ENCODE results near the gene NANOS3.

Gene NANOS3

DNA sequence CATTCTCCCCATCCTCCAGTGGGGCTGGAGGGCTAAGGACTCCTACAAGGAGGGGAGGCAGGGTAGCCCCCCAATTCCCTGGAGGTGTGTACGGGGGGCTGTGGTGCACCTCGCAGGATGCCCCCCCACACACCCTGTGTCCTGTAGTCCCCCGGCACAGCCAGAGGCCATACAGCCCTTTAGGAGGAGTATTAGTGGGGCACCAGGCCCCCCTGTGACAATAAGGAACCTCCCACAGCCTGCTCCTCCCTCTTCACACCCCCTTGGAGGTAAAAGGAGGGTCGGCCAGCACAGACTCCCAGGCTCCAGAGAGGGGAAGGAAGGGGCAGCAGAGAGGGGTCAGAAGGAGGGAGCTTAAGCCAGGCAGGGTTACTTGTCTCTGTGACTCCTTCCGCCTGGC is at the start of gene NANOS3:
TSS of gene NANOS3 (plus strand) at position 301 of the 400 bp plus-strand sequence. CDS start 115 bp downstream, outside the sequence.
- no peak for DNase-seq (ENCODE audit: low read depth, low spot score)

DNA sequence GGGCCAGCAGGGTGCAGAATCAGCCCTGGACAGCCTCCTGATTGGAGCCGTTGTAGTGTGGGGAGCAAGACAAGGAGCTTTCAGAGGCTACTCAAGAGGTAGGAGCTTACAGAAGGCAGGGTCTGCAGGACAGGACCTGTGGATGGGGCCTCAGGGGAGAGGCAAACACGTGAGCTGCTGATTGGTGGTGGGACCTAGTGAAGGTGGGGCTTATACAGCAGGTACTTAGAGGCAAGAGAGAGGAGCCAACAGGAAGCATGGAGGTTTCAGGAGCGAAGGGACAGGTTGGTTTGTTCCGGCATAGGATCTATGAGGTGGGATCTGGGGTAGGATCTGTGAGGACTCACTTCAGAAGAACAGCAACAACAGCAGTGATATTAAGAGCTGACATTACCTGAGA is 49.3 kb upstream of the NANOS3 start:
- no peak for DNase-seq (ENCODE audit: low read depth, low spot score)

- DNase-seq (ENCODE audit: low read depth, low spot score), result no peak
These were observed 46.7 kb upstream of the NANOS3 start for GRCh38 chr19:13830114-13830740.

- DNase-seq (ENCODE audit: low read depth, low spot score), result no peak
These were observed 46.0 kb upstream of the NANOS3 start for GRCh38 chr19:13830741-13831536.

GRCh38 chr19:13831537-13832467 is 45.1 kb upstream of the NANOS3 start:
- no peak for DNase-seq (ENCODE audit: low read depth, low spot score)

- DNase-seq (ENCODE audit: low read depth, low spot score), result no peak
These were observed 43.3 kb upstream of the NANOS3 start for GRCh38 chr19:13833330-13834243.

- no peak for DNase-seq (ENCODE audit: low read depth, low spot score)
These were observed 42.5 kb upstream of the NANOS3 start for GRCh38 chr19:13834244-13835069.

- no peak for DNase-seq (ENCODE audit: low read depth, low spot score)
These were observed 40.9 kb upstream of the NANOS3 start for GRCh38 chr19:13835791-13836723.

DNA sequence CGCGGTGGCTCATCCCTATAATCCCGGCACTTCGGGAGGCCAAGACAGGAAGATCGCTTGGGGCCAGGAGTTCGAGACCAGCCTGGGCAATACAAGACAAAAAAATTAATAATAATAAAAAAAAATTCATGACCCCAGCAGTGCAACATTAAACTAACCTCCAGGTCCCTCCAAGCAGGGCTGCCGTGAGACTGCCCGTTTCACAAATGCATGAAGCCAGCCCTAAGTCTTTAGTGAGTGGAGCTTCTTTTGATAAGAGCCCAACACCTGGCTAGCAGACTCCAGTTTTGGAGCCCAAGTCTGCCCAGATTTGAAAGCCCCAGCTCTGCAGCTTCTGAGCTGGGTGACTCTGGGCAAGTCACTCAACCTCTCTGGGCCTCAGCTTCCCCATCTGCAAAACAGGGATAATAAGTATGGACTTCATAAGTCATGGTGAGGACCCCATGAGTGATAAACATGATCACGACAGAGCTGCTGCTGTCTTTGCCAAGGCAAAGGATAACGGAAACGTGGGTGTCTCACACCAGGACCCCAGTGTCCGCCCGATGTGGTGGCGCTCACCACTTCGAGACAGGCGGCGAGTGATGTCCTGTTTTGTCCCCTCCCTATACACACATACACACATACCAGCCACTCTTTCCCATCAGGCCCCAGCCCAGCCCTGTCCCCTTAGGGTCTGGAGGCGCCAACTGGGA is 38.4 kb upstream of the NANOS3 start:
- DNase-seq (ENCODE audit: low read depth, low spot score), result no peak

GRCh38 chr19:13839130-13839937 is 37.6 kb upstream of the NANOS3 start:
- DNase-seq (ENCODE audit: low read depth, low spot score), result no peak

GRCh38 chr19:13839938-13840304 is 37.0 kb upstream of the NANOS3 start:
- no peak for DNase-seq (ENCODE audit: low read depth, low spot score)

DNA sequence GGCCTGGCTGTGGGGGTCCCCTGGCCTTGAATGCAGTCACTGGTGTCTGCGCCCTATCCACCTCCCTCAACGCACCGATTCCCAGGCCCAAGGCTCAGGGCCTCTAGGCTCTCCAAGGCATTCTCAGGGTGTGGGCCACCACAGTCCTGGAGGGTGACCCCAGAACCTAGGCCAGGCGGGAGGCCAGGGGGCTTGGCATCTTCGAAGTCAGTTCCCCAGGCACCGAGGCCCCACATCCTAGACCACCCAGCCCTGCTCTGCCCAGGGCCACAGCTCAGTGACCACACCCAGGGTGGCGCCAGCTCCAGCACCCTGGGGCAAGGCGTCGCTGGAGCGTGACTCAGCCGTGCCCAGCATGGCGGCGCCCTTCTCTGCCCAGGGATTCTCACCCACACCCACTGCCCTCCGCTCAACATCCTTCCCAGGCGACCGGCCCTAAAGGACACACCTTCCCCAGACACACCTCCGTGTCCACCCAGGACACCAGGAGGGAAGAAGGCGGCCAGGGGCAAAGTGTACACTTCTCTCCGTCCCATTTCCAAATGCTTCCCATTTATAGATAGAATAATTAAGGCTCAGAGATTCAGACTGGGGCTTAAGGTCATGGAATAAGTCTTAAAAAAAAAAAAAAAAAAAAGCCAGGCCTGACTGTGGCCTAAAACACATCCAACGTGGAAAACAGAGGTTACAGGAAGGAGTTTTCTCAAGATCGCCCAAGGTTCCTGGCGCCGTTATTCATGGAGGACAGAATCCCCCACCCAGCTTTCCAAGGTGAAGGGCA is 36.4 kb upstream of the NANOS3 start:
- no peak for DNase-seq (ENCODE audit: low read depth, low spot score)

GRCh38 chr19:13841086-13841961 is 35.6 kb upstream of the NANOS3 start:
- no peak for DNase-seq (ENCODE audit: low read depth, low spot score)

- DNase-seq (ENCODE audit: low read depth, low spot score), result no peak
These were observed 35.0 kb upstream of the NANOS3 start for GRCh38 chr19:13841962-13842290.

- no peak for DNase-seq (ENCODE audit: low read depth, low spot score)
These were observed 34.4 kb upstream of the NANOS3 start for GRCh38 chr19:13842291-13843103.

All from smooth muscle cell of the brain vasculature (primary cell).